WTC11 (cell line): ENCODE data around the gene SGMS1.

Experiments used
- CREM ChIP-seq: sonication (generic); formaldehyde crosslinking; IDR thresholded peaks from 2 replicates; pipeline ENCODE4 v1.8.1; 2022; ENCODE audit warnings: mild to moderate bottlenecking, missing genetic modification reagents, moderate library complexity
- NR3C1 ChIP-seq: sonication (generic); formaldehyde crosslinking; conservative IDR thresholded peaks from 2 replicates; pipeline ENCODE4 v1.8.1; 2023; ENCODE audit warnings: low read depth, mild to moderate bottlenecking, missing genetic modification reagents
- PRDM15 ChIP-seq: sonication (generic); formaldehyde crosslinking; IDR thresholded peaks from 2 replicates; pipeline ENCODE4 v1.8.0; 2022; ENCODE audit warnings: missing genetic modification reagents
- TEAD4 ChIP-seq: sonication (generic); formaldehyde crosslinking; IDR thresholded peaks from 2 replicates; pipeline ENCODE4 v1.8.0; 2022; ENCODE audit warnings: mild to moderate bottlenecking, missing genetic modification reagents
- ZNF121 ChIP-seq: sonication (generic); formaldehyde crosslinking; IDR thresholded peaks from 2 replicates; pipeline ENCODE4 v1.8.0; 2023; ENCODE audit warnings: missing genetic modification reagents
- ZNF396 ChIP-seq: fragments of 250-450 bp; sonication (Bioruptor Pico); IDR thresholded peaks from 2 replicates; pipeline ENCODE4 v1.8.0; 2021; ENCODE audit warnings: mild to moderate bottlenecking, moderate library complexity, borderline replicate concordance
- TF ChIP-seq, protein P1 (sequence below): fragments of 250-450 bp; sonication (Bioruptor Pico); IDR thresholded peaks from 2 replicates; pipeline ENCODE4 v2.1.2; 2022; ENCODE audit warnings: mild to moderate bottlenecking, moderate library complexity
- TF ChIP-seq, protein P2 (sequence below): sonication (generic); formaldehyde crosslinking; IDR thresholded peaks from 2 replicates; pipeline ENCODE4 v1.8.1; 2022; ENCODE audit warnings: low read depth, mild to moderate bottlenecking, moderate library complexity, missing genetic modification reagents, borderline replicate concordance
- TF ChIP-seq, protein P3 (sequence below): fragments of 200-600 bp; IDR thresholded peaks from 2 replicates; pipeline ENCODE4 v1.8.0; 2022; ENCODE audit warnings: antibody characterized with exemption
- TF ChIP-seq, protein P4 (sequence below): sonication (generic); formaldehyde crosslinking; IDR thresholded peaks from 2 replicates; pipeline ENCODE4 v1.8.0; 2023; ENCODE audit warnings: missing genetic modification reagents, mild to moderate bottlenecking, borderline replicate concordance

DNA sequence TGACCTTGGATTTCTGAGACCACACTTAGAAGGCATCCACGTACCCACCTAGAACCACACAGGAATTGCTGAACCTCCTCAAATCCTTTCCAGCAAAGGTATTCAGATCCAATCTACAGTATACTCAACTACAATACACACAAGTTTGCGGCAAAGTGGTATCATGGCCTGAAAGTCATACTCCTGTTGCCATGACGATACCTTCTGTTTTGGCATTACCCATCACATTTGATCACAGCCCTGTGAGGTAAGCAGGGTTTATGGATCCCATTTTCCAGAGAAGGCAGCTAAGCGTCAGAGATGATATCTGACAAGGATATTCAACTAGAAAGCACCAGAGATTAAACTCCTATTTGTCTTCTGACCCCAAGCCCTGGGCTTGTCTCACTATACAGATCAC is 32.8 kb downstream of the SGMS1 start:
- TF ChIP-seq, protein P1, sequence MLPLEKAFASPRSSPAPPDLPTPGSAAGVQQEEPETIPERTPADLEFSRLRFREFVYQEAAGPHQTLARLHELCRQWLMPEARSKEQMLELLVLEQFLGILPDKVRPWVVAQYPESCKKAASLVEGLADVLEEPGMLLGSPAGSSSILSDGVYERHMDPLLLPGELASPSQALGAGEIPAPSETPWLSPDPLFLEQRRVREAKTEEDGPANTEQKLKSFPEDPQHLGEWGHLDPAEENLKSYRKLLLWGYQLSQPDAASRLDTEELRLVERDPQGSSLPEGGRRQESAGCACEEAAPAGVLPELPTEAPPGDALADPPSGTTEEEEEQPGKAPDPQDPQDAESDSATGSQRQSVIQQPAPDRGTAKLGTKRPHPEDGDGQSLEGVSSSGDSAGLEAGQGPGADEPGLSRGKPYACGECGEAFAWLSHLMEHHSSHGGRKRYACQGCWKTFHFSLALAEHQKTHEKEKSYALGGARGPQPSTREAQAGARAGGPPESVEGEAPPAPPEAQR = no peak
- TF ChIP-seq ZNF396 (CRISPR knock-in tag) (no peak), PRDM15 (CRISPR knock-in tag) (no peak), ZNF121 (CRISPR knock-in tag) (no peak), NR3C1 (no peak), CREM (no peak), TEAD4 (CRISPR knock-in tag) (no peak)
- TF ChIP-seq, protein P2, sequence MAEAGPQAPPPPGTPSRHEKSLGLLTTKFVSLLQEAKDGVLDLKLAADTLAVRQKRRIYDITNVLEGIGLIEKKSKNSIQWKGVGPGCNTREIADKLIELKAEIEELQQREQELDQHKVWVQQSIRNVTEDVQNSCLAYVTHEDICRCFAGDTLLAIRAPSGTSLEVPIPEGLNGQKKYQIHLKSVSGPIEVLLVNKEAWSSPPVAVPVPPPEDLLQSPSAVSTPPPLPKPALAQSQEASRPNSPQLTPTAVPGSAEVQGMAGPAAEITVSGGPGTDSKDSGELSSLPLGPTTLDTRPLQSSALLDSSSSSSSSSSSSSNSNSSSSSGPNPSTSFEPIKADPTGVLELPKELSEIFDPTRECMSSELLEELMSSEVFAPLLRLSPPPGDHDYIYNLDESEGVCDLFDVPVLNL (CRISPR knock-in tag) = no peak
- TF ChIP-seq, protein P3, sequence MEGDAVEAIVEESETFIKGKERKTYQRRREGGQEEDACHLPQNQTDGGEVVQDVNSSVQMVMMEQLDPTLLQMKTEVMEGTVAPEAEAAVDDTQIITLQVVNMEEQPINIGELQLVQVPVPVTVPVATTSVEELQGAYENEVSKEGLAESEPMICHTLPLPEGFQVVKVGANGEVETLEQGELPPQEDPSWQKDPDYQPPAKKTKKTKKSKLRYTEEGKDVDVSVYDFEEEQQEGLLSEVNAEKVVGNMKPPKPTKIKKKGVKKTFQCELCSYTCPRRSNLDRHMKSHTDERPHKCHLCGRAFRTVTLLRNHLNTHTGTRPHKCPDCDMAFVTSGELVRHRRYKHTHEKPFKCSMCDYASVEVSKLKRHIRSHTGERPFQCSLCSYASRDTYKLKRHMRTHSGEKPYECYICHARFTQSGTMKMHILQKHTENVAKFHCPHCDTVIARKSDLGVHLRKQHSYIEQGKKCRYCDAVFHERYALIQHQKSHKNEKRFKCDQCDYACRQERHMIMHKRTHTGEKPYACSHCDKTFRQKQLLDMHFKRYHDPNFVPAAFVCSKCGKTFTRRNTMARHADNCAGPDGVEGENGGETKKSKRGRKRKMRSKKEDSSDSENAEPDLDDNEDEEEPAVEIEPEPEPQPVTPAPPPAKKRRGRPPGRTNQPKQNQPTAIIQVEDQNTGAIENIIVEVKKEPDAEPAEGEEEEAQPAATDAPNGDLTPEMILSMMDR = no peak
- TF ChIP-seq, protein P4, sequence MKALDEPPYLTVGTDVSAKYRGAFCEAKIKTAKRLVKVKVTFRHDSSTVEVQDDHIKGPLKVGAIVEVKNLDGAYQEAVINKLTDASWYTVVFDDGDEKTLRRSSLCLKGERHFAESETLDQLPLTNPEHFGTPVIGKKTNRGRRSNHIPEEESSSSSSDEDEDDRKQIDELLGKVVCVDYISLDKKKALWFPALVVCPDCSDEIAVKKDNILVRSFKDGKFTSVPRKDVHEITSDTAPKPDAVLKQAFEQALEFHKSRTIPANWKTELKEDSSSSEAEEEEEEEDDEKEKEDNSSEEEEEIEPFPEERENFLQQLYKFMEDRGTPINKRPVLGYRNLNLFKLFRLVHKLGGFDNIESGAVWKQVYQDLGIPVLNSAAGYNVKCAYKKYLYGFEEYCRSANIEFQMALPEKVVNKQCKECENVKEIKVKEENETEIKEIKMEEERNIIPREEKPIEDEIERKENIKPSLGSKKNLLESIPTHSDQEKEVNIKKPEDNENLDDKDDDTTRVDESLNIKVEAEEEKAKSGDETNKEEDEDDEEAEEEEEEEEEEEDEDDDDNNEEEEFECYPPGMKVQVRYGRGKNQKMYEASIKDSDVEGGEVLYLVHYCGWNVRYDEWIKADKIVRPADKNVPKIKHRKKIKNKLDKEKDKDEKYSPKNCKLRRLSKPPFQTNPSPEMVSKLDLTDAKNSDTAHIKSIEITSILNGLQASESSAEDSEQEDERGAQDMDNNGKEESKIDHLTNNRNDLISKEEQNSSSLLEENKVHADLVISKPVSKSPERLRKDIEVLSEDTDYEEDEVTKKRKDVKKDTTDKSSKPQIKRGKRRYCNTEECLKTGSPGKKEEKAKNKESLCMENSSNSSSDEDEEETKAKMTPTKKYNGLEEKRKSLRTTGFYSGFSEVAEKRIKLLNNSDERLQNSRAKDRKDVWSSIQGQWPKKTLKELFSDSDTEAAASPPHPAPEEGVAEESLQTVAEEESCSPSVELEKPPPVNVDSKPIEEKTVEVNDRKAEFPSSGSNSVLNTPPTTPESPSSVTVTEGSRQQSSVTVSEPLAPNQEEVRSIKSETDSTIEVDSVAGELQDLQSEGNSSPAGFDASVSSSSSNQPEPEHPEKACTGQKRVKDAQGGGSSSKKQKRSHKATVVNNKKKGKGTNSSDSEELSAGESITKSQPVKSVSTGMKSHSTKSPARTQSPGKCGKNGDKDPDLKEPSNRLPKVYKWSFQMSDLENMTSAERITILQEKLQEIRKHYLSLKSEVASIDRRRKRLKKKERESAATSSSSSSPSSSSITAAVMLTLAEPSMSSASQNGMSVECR (CRISPR knock-in tag) = no peak
